Right lobe of liver (tissue), 4 donors: Measurements from ENCODE around the gene RAB3IL1.

Experiments
- CTCF ChIP-seq, 4 donors: fragments of 200-600 bp in 3 of 4; fragments of 450-650 bp in 1 of 4; IDR thresholded peaks; one replicate each; pipeline versions ENCODE4 v1.5.1 to v1.8.0; 2016 to 2022; ENCODE audit warnings: antibody characterized with exemption in 4 of 4, mild to moderate bottlenecking in 2 of 4
- POLR2A ChIP-seq: fragments of 450-650 bp; IDR thresholded peaks from one replicate; pipeline ENCODE4 v1.6.1; 2017; ENCODE audit warnings: antibody characterized with exemption, mild to moderate bottlenecking
- donor health status: DM: no; HTN: no; CAD: no.
- donor health status: DM: no; HTN: no; CAD: no.
- donor health status: DM: no; HTN: yes; CAD: no.

DNA sequence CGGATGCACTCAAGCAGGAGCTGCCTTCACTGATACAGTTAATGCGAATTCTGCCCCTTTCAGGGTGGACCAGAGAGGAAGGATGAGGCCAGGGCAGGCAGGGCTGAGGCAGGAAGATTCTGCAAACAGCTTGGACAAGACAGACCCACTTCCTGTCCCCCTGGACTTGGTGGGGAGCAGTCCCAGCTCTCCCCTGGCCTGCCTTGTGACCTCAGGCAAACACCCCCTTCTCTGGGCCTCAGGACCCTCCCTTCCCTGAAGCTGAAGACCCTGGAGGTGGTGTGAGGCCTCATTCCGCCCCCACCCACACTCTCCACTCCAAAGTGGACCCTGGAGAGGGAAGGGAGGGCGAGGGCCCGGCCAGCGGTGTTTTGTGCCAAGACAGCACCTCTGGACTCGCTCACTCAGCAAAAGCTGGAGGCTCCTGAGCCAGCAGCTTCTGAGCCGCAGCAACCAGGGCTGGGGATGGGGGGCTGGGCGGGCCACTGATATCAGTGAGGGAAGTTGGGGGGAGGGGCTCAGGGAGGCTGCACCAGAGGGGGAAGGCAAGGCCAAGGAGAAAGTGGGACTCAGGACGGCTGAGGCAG lies 8.5 kb downstream of the RAB3IL1 start:
- TF ChIP-seq POLR2A, result no peak
- no peak for TF ChIP-seq CTCF (IDR thresholded peaks at IDR 0.05)
